ENCODE data around the gene STRIP1. TPM values are rescaled to one million over a fixed set of nuclear protein-coding genes. Genes with fewer than 3 reads are reported as not detected.
A peak's percentile ranks its signal among the peaks of the same experiment; 100 is the strongest.
"Not testable (repeated sequence)": the region's sequence is repeated elsewhere in the genome, so short reads cannot be mapped to it uniquely, and the experiment has no call there.

The STRIP1 gene
- polyA plus RNA-seq, 6 donors from 2014 or later: 19.3 to 45.4 (median 24.1) TPM

DNA sequence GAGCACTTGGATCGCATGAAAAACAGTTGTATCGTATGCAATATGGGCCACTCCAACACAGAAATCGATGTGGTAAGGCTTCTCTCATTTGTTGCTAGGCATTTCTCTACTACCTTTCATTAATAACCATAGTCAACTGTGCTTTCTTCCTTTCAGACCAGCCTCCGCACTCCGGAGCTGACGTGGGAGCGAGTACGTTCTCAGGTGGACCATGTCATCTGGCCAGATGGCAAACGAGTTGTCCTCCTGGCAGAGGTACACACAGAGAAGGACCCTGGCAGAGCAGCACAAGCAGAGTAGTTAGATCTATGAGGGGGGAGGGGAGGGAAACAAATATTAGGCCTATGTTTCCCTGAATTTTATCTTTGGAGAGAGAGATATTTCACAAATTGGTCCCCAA, 16.0 kb upstream of the STRIP1 start:
- Mint-ChIP-seq H3K36me3 (peaks cover 33 to 52% of the 10 kb centered on the region in 2 donors), H3K27me3 (no peaks in the 10 kb centered on the region), H3K9me3 (no peaks in the 10 kb centered on the region), H3K27ac (no peak overlapping the region), H3K4me1 (peaks cover 0 to 3% (median 0%) of the 10 kb centered on the region in 3 donors), H3K4me3 (no peak overlapping the region)
- DNase-seq: no peak
- ATAC-seq (ENCODE audit: low read depth in 2 of 2): no peak

DNA sequence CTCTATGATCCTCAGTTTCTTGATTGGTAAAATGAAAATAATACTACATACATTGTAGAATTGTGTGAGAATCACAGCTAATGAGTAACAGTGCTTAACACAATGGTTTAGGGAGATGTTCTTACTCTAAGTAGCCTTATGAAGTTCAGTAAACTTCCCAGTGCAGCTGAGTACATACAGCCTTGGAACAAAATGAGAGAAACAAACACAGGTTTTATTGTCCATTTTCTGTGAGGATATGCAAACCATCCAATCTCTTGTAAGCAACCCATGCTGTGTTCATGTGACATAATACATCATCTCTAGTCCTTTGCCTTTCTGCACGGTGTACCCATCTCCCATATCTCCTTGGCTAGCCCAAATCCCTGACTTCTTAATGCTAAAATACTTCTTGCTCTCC, 14.7 kb upstream of the STRIP1 start:
- Mint-ChIP-seq H3K27ac (no peak overlapping the region), H3K9me3 (no peaks in the 10 kb centered on the region), H3K4me1 (peaks cover 0 to 15% (median 3%) of the 10 kb centered on the region in 3 donors), H3K27me3 (no peaks in the 10 kb centered on the region), H3K36me3 (peaks cover 33 to 46% of the 10 kb centered on the region in 2 donors), H3K4me3 (no peak overlapping the region)
- no peak for ATAC-seq (ENCODE audit: low read depth in 2 of 2)
- no peak for DNase-seq

DNA sequence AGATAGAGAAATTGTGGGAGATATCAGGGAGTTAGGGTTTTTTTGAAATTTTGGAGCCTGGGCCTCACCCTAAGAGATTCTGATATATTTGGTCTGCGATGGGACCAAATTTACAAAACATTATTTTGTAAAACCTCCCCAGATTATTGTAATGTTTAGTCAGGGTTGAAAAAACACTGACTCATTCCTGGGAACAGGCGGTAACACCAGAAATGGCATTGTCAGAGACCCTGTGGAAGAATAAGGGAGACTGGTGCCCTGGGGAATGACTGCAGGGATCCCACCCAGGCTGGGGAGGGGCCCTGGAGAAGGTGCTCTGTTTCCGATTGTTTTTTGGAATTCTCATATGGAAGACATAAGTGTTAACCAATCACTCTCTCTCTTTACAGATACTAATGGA, 13.1 kb upstream of the STRIP1 start:
- no peak overlapping the region for H3K4me3 Mint-ChIP-seq
- DNase-seq (no peak), ATAC-seq (ENCODE audit: low read depth in 2 of 2) (no peak)
- no peaks in the 10 kb centered on the region for H3K27me3 Mint-ChIP-seq
- H3K27ac Mint-ChIP-seq: peak overlapping the region in 1 of 6 donors; percentile 54
- no peaks in the 10 kb centered on the region for H3K9me3 Mint-ChIP-seq
- peaks cover 21 to 31% of the 10 kb centered on the region in 2 donors for H3K36me3 Mint-ChIP-seq
- H3K4me1 Mint-ChIP-seq: peaks cover 0 to 15% (median 3%) of the 10 kb centered on the region in 3 donors

DNA sequence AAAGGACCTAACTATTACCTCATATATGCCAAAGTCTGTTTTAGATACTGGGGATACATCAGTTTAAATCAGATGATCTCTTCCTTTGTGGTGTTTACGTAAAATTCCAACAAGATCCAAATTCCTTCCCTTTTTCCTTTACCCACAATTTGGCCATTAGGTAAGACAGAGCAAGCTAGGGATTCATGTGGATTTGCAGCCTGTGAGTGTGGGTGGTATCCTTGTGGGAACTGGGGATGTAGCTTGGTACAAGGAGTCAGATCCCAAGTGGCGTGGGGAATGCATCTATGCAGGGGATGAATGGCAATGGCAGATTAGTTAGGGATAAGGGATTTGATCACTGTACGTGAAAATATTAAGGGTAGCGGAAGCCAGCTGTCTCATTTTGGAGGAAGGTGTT, 9.8 kb upstream of the STRIP1 start:
- Mint-ChIP-seq H3K4me3 (no peak overlapping the region), H3K9me3 (no peaks in the 10 kb centered on the region), H3K27ac (peak overlapping the region in 1 of 6 donors; percentile 49), H3K4me1 (peaks cover 0 to 17% (median 6%) of the 10 kb centered on the region in 3 donors), H3K27me3 (no peaks in the 10 kb centered on the region), H3K36me3 (peaks cover 0 to 8% of the 10 kb centered on the region in 2 donors)
- ATAC-seq (ENCODE audit: low read depth in 2 of 2) (no peak), DNase-seq (no peak)

DNA sequence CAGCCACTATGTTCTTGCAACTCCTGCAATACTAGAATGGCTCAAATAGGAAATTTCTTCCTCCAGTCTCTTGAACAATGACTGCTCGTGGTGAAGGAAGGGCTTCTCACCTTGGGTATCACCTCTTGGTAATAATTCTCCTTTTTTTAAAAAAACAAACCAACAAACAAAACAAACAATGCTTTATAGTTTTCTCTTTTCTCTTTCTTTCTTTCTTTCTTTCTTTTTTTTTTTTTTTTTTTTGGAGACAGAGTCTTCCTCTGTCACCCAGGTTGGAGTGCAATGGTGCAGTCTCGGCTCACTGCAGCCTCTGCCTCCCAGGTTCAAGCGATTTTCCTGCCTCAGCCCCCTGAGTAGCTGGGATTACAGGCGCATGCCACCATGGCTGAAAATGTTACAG, 3.7 kb upstream of the STRIP1 start:
- DNase-seq; H3K9me3 Mint-ChIP-seq; ATAC-seq (ENCODE audit: low read depth in 2 of 2); H3K36me3 Mint-ChIP-seq; H3K27me3 Mint-ChIP-seq: not testable (repeated sequence)
- H3K27ac Mint-ChIP-seq: peak overlapping the region; percentile 23 to 92 (median 82)
- peak overlapping the region; percentile 63 to 88 (median 68) for H3K4me3 Mint-ChIP-seq
- peaks cover 37 to 43% (median 37%) of the 10 kb centered on the region in 3 donors for H3K4me1 Mint-ChIP-seq

DNA sequence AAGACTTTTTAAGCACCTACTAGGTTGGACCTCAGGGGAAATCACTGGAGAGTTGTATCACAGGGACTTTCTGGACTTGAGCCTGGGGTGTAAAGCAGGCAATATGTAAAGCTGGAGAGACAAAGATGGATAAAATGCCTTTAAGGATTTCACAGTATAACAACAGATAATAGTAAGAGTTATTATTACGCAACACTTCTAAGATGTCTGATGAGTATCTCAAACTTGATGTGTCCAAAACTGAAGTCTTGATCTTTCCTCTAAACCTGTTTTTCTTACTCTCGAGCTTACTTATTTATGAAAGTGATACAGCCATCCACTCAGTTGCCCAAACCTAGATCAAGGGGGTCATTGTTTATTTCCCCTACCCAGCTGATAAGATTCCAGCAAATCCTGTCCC, 2.1 kb upstream of the STRIP1 start:
- Mint-ChIP-seq H3K36me3 (no peaks in the 10 kb centered on the region), H3K27ac (peak overlapping the region in 1 of 6 donors; percentile 34), H3K4me1 (peaks cover 38 to 53% (median 39%) of the 10 kb centered on the region in 3 donors), H3K9me3 (no peaks in the 10 kb centered on the region), H3K4me3 (peak overlapping the region in 2 of 8 donors; percentile 57 to 95), H3K27me3 (no peaks in the 10 kb centered on the region)
- ATAC-seq (ENCODE audit: low read depth in 2 of 2): no peak
- DNase-seq: no peak

- Mint-ChIP-seq H3K27ac (peak overlapping the region in 3 of 6 donors; percentile 91 to 93 (median 93)), H3K4me1 (peaks cover 38 to 54% (median 39%) of the 10 kb centered on the region in 3 donors), H3K36me3 (peaks cover 0 to 5% of the 10 kb centered on the region in 2 donors), H3K4me3 (peak overlapping the region in 6 of 8 donors; percentile 22 to 96 (median 92)), H3K27me3 (no peaks in the 10 kb centered on the region), H3K9me3 (no peaks in the 10 kb centered on the region)
- ATAC-seq (ENCODE audit: low read depth in 2 of 2) (no peak), DNase-seq (no peak)
Observed at GRCh38 chr1:110033421-110033820, 1.0 kb upstream of the STRIP1 start.

DNA sequence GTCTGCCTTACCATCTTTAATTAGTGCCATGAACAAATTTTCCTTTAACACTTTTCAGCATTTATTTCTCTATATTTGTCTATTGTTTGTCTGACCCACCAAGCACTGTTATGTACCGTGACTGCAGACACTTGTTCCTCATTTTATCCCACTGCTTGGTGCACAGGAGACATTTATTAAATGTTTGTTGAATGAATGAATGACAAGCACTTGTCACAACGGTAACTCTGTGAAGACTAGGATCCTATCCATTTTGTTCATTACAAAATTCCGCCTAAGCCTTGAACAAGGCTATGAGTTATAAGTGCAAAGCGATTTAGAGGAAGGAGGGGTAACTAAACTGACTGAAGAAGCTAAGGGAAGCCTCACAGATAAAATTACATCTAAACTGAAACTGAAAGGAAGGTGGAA, 379 bp upstream of the STRIP1 start:
- no peaks in the 10 kb centered on the region for H3K27me3 Mint-ChIP-seq
- peak overlapping the region; percentile 88 to 97 (median 96) for H3K4me3 Mint-ChIP-seq
- H3K36me3 Mint-ChIP-seq: peaks cover 2 to 9% of the 10 kb centered on the region in 2 donors
- H3K4me1 Mint-ChIP-seq: peaks cover 38 to 54% (median 39%) of the 10 kb centered on the region in 3 donors
- DNase-seq: no peak
- no peaks in the 10 kb centered on the region for H3K9me3 Mint-ChIP-seq
- peak overlapping the region; percentile 81 to 96 (median 92) for H3K27ac Mint-ChIP-seq
- ATAC-seq (ENCODE audit: low read depth in 2 of 2): peak in 1 of 2 donors; percentile 2

DNA sequence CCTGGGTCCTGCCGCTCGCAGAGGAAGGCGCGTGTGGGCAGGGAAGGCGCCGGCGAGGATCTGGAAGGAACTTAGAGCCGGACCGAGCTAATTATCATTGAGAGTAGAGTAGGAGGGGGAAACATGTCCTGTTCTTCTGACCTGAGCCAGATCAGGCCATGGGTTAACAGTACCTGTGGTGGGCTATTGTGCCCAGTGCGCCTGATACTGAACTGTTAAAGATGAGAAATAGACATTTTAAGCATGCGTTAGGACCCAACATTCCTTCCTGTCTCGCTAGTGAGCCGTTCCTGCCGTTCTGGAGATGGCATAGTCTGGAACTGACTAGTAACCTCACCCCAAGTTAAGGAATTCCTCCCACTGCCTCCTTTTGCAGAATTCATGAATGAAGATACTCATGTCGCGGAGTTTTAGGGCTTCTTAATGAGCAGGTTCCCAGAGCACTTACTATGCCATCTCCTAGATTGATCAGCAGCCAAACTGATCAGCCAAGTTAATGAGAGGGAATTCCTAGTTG, 870 bp downstream of the STRIP1 start:
- Mint-ChIP-seq H3K27ac (peak overlapping the region; percentile 7 to 95 (median 77)), H3K36me3 (peaks cover 6 to 9% of the 10 kb centered on the region in 2 donors), H3K4me3 (peak overlapping the region; percentile 88 to 97 (median 90)), H3K9me3 (no peaks in the 10 kb centered on the region), H3K27me3 (no peaks in the 10 kb centered on the region), H3K4me1 (peaks cover 38 to 49% (median 39%) of the 10 kb centered on the region in 3 donors)
- DNase-seq (no peak), ATAC-seq (ENCODE audit: low read depth in 2 of 2) (no peak)

- H3K27ac Mint-ChIP-seq: peak overlapping the region in 1 of 6 donors; percentile 42
- H3K9me3 Mint-ChIP-seq: no peaks in the 10 kb centered on the region
- H3K4me3 Mint-ChIP-seq: peak overlapping the region in 2 of 8 donors; percentile 35 to 54
- H3K4me1 Mint-ChIP-seq: peaks cover 21 to 28% (median 24%) of the 10 kb centered on the region in 3 donors
- DNase-seq (no peak), ATAC-seq (ENCODE audit: low read depth in 2 of 2) (no peak)
- H3K36me3 Mint-ChIP-seq: peaks cover 6 to 9% of the 10 kb centered on the region in 2 donors
- H3K27me3 Mint-ChIP-seq: no peaks in the 10 kb centered on the region
Observed at GRCh38 chr1:110038271-110038670, 3.8 kb downstream of the STRIP1 start.

DNA sequence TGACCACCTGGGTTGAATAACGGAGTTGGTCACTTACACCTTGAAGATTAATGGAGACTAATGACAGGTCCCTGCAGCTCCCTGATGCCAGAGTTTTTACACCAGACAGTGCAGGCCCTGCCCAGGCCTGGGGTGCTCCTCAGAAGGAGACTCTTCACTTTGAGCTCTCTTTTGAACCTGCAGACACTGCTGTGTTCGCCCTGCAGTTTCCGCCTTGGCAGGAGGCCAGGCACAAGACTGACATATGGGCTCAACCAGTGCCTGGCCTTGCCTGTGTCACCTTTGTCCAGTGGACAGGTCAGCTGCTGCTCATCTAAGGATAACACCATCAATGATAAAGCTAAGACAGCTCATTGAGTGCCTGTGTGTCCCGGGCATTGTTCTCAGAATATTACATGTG, 5.2 kb downstream of the STRIP1 start:
- no peaks in the 10 kb centered on the region for H3K27me3 Mint-ChIP-seq
- no peak for ATAC-seq (ENCODE audit: low read depth in 2 of 2)

DNA sequence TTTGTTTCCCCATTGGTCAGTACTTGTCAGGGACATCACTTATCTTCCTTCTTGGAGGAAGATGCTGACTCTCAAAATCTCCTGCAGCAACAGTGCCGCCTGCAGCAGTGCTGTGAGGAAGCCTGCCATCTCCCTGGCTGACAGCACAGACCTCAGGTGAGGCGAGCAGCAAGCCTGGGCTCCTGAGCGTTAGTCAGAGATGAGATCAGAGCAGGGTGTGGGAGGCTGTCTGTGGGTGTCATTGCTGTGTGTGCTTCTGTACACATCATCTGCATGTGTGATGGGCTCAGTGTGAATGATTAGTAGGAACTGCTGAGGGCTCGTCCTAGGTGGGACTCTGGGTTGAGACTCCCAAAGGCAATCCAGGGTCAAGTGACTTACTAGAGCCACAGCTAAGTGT, 6.1 kb downstream of the STRIP1 start:
- Mint-ChIP-seq H3K27ac (no peak overlapping the region), H3K4me3 (no peak overlapping the region), H3K9me3 (no peaks in the 10 kb centered on the region), H3K36me3 (peaks cover 17 to 18% of the 10 kb centered on the region in 2 donors), H3K27me3 (no peaks in the 10 kb centered on the region), H3K4me1 (peaks cover 6 to 12% (median 12%) of the 10 kb centered on the region in 3 donors)
- no peak for ATAC-seq (ENCODE audit: low read depth in 2 of 2)
- no peak for DNase-seq

More for the DNA sequence above, 5.2 kb downstream of the STRIP1 start:
- Mint-ChIP-seq H3K4me3 (no peak overlapping the region), H3K27ac (no peak overlapping the region), H3K9me3 (no peaks in the 10 kb centered on the region), H3K4me1 (peaks cover 11 to 18% (median 16%) of the 10 kb centered on the region in 3 donors), H3K36me3 (peaks cover 14% of the 10 kb centered on the region in 2 donors)
- no peak for DNase-seq

DNA sequence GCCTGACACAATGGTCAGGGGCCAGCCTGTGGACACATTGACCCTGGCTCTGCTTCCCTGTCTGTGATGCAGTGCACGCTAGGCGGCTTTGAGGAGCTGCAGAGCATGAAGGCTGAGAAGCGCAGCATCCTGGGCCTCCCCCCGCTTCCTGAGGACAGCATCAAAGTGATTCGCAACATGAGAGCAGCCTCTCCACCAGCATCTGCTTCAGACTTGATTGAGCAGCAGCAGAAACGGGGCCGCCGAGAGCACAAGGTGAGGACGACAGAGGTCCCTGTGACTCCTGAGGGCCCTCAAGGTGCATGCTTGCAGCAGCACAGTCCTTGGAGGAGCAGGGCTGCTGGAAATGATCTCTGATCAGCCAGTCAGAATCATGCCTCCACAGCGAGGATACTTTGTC, 8.6 kb downstream of the STRIP1 start:
- Mint-ChIP-seq H3K4me3 (no peak overlapping the region), H3K27me3 (no peaks in the 10 kb centered on the region), H3K4me1 (peaks cover 1 to 11% (median 4%) of the 10 kb centered on the region in 3 donors), H3K36me3 (peaks cover 22 to 26% of the 10 kb centered on the region in 2 donors), H3K9me3 (no peaks in the 10 kb centered on the region), H3K27ac (peak overlapping the region in 1 of 6 donors; percentile 19)
- ATAC-seq (ENCODE audit: low read depth in 2 of 2) (no peak), DNase-seq (no peak)

- Mint-ChIP-seq H3K36me3 (peaks cover 26 to 36% of the 10 kb centered on the region in 2 donors), H3K4me3 (no peak overlapping the region), H3K4me1 (peaks cover 0 to 7% (median 4%) of the 10 kb centered on the region in 3 donors), H3K27me3 (no peaks in the 10 kb centered on the region), H3K27ac (no peak overlapping the region), H3K9me3 (no peaks in the 10 kb centered on the region)
- no peak for DNase-seq
- no peak for ATAC-seq (ENCODE audit: low read depth in 2 of 2)
Observed at GRCh38 chr1:110047463-110047862, 13.0 kb downstream of the STRIP1 start.

Data from naive B cell (primary cell).